Activated T-cell treated with anti-CD3 and anti-CD28 coated beads, Interleukin-2, amount 50 U/mL, for 1 hour (primary cell): Measurements from ENCODE around the gene CCNB2.
"Not testable (repeated sequence)": the region's sequence is repeated elsewhere in the genome, so short reads cannot be mapped to it uniquely, and the experiment has no call there.

Experiments used
- DNase-seq: peaks from one replicate; pipeline ENCODE4 v3.0.0-alpha.2; 2020

The CCNB2 gene

GRCh38 chr15:59104912-59105732 is at the start of gene CCNB2:
CCNB2 (plus strand) TSS chr15:59105146; CDS start chr15:59105269, 123 bp downstream.
- DNase-seq, result peak; percentile 83

GRCh38 chr15:59059076-59059597 is 45.8 kb upstream of the CCNB2 start:
- no peak for DNase-seq

- no peak for DNase-seq
These were observed 44.6 kb upstream of the CCNB2 start for GRCh38 chr15:59060348-59060747.

GRCh38 chr15:59063042-59063441 is 41.9 kb upstream of the CCNB2 start:
- DNase-seq, result no peak

- DNase-seq, result no peak
These were observed 35.5 kb upstream of the CCNB2 start for GRCh38 chr15:59069430-59069829.

- DNase-seq, result no peak
These were observed 30.3 kb upstream of the CCNB2 start for GRCh38 chr15:59074607-59075006.

GRCh38 chr15:59087731-59088130 is 17.2 kb upstream of the CCNB2 start:
- no peak for DNase-seq

- DNase-seq, result no peak
These were observed 10.9 kb upstream of the CCNB2 start for GRCh38 chr15:59094077-59094476.

- no peak for DNase-seq
These were observed 8.5 kb upstream of the CCNB2 start for GRCh38 chr15:59096429-59096828.

- DNase-seq, result no peak
These were observed 5.7 kb upstream of the CCNB2 start for GRCh38 chr15:59099162-59099685.

- no peak for DNase-seq
These were observed 389 bp upstream of the CCNB2 start for GRCh38 chr15:59104602-59104911.

GRCh38 chr15:59105854-59106253 is 908 bp downstream of the CCNB2 start:
- DNase-seq, result no peak

GRCh38 chr15:59111251-59111650 is 6.3 kb downstream of the CCNB2 start:
- no peak for DNase-seq

GRCh38 chr15:59115047-59115446 is 10.1 kb downstream of the CCNB2 start:
- DNase-seq, result no peak

GRCh38 chr15:59116141-59116540 is 11.2 kb downstream of the CCNB2 start:
- DNase-seq, result no peak

- DNase-seq, result no peak
These were observed 11.8 kb downstream of the CCNB2 start for GRCh38 chr15:59116771-59117170.

- no peak for DNase-seq
These were observed 14.7 kb downstream of the CCNB2 start for GRCh38 chr15:59119625-59120024.

GRCh38 chr15:59120937-59121336 is 16.0 kb downstream of the CCNB2 start:
- DNase-seq, result no peak

- DNase-seq, result no peak
These were observed 19.3 kb downstream of the CCNB2 start for GRCh38 chr15:59124261-59124660.

- not testable (repeated sequence) for DNase-seq
These were observed 20.7 kb downstream of the CCNB2 start for GRCh38 chr15:59125683-59126082.

GRCh38 chr15:59127255-59127654 is 22.3 kb downstream of the CCNB2 start:
- DNase-seq, result not testable (repeated sequence)

- DNase-seq, result no peak
These were observed 26.5 kb downstream of the CCNB2 start for GRCh38 chr15:59131456-59131855.

- no peak for DNase-seq
These were observed 27.1 kb downstream of the CCNB2 start for GRCh38 chr15:59131969-59132562.

- DNase-seq, result no peak
These were observed 29.0 kb downstream of the CCNB2 start for GRCh38 chr15:59133929-59134427.
